Thyroid gland (tissue), 4 donors: ENCODE data around the gene ACP2.

Experiments
- POLR2A ChIP-seq, 2 donors: fragments of 450-650 bp; IDR thresholded peaks; one replicate each; pipeline ENCODE4 v1.6.1; 2017; ENCODE audit warnings: antibody characterized with exemption in 2 of 2, mild to moderate bottlenecking in 2 of 2, moderate library complexity in 1 of 2
- TF ChIP-seq, protein P1 (sequence below), 6 experiments: fragments of 200-600 bp in 3 of 6; fragments of 450-650 bp in 3 of 6; sonication (generic) in 3 of 6; IDR thresholded peaks; one replicate each; pipeline ENCODE4 v1.5.1; 2016 to 2019; ENCODE audit warnings: antibody characterized with exemption in 6 of 6, mild to moderate bottlenecking in 2 of 6, inconsistent platforms in 1 of 6, moderate library complexity in 1 of 6

DNA sequence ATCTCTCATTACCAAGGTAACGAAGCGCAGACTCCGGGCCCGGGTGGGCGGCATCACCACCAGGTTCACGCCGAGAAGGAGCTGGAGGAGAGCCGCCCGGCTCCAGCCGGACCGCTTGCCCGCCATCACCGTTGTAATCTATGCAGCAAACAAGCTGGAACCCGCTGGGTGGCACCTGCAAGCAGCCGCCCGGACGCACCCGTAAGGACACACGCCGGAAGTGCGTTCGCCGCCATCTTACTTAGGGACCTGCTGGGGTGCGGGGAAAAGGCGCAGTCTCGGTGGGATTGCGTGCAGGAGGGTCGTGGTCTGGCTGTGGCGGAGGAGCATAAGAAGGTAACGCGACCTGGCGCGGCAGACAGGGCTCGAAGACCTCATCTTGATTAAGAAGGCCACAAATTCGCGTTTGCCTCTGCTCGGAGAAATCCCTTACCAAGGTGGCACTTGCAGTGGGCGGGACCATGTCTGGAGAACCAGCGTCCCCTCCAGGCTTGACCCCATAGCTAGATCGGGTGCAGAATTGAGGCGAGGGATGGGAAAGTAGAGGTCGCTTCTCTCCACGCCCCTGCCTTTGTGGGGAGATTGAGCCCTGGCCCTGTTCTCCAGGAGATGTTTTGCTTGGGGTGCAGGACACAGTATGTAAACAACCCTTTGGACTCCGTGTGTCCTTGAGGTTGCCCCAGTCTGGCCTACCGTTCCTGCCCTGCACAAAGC is at the start of gene ACP2:
- TF ChIP-seq, protein P1, sequence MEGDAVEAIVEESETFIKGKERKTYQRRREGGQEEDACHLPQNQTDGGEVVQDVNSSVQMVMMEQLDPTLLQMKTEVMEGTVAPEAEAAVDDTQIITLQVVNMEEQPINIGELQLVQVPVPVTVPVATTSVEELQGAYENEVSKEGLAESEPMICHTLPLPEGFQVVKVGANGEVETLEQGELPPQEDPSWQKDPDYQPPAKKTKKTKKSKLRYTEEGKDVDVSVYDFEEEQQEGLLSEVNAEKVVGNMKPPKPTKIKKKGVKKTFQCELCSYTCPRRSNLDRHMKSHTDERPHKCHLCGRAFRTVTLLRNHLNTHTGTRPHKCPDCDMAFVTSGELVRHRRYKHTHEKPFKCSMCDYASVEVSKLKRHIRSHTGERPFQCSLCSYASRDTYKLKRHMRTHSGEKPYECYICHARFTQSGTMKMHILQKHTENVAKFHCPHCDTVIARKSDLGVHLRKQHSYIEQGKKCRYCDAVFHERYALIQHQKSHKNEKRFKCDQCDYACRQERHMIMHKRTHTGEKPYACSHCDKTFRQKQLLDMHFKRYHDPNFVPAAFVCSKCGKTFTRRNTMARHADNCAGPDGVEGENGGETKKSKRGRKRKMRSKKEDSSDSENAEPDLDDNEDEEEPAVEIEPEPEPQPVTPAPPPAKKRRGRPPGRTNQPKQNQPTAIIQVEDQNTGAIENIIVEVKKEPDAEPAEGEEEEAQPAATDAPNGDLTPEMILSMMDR (IDR thresholded peaks at IDR 0.05), result peak in 3 of 6 experiments; percentile 25 to 44 (median 39)
- peak in 1 of 2 donors; percentile 69 for TF ChIP-seq POLR2A (IDR thresholded peaks at IDR 0.05)
